GM12878 (cell line): ENCODE measurements around the gene CDH15. TPM values are rescaled to one million over a fixed set of nuclear protein-coding genes. Genes with fewer than 3 reads are reported as not detected.

ENCODE experiments used
- ATAC-seq: fragments of 200-7000 bp; cut with Tn5 transposase; 3 replicates; pipeline ENCODE4 v1.9.1; 2020; ENCODE audit warnings: mild to moderate bottlenecking, moderate library complexity
- BruUV-seq: library from RNA; stranded (reverse); fragments of 400-500 nt; replicated peaks from 2 replicates; lab custom pipeline; 2021; lab: Mats Ljungman, UMichigan
- CTCF ChIA-PET: fragments of 300-600 bp; sonication (Branson Sonifier 250); formaldehyde crosslinking; extraction: SDS; loops from one replicate; lab custom pipeline; 2021; ENCODE audit warnings: inconsistent platforms; lab: Yijun Ruan, JAX
- POLR2A ChIA-PET: fragments of 350-600 bp; formaldehyde crosslinking; extraction: SDS; loops from one replicate; lab custom pipeline; 2021; ENCODE audit warnings: inconsistent platforms; lab: Charles Lee
- RAD21 ChIA-PET: fragments of 300-600 bp; sonication (Branson Sonifier 250); formaldehyde crosslinking; loops from one replicate; lab custom pipeline; 2023; ENCODE audit warnings: antibody characterized with exemption; ENCODE audit not compliant: unreplicated experiment; lab: Charles Lee
- SMC1A ChIA-PET: fragments of 300-600 bp; sonication (Branson Sonifier 250); formaldehyde crosslinking; loops from one replicate; lab custom pipeline; 2023; ENCODE audit not compliant: unreplicated experiment, uncharacterized antibody; lab: Charles Lee
- DNase-seq: peaks from one replicate; pipeline ENCODE4 v3.0.0-alpha.2; 2011; ENCODE audit warnings: low read depth, low spot score
- FAIRE-seq: peaks from 3 replicates; lab custom pipeline; 2011; peaks lifted over from hg19 to GRCh38; lab: Jason Lieb, UNC
- H2AFZ ChIP-seq: 2 replicates; pipeline ENCODE4 v1.6.0; 2011; ENCODE audit warnings: low read depth, low read length, control low read depth; ENCODE audit not compliant: control insufficient read depth
- H3K27ac ChIP-seq: 2 replicates; pipeline ENCODE4 v1.5.1; 2011; ENCODE audit warnings: control low read depth; ENCODE audit not compliant: control insufficient read depth, insufficient read depth
- H3K27me3 ChIP-seq, 2 experiments: replicated peaks in 1 of 2; 2 replicates each; pipeline versions ENCODE4 v1.6.0 to v1.6.1; 2011; ENCODE audit warnings: low read length in 1 of 2; ENCODE audit not compliant: control insufficient read depth in 2 of 2, insufficient read depth in 2 of 2
- H3K36me3 ChIP-seq, 2 experiments: 2 replicates each; pipeline ENCODE4 v1.5.1; 2011; ENCODE audit warnings: low read length in 1 of 2; ENCODE audit not compliant: control insufficient read depth in 2 of 2, insufficient read depth in 2 of 2
- H3K4me1 ChIP-seq: 2 replicates; pipeline ENCODE4 v1.6.1; 2011; ENCODE audit warnings: mild to moderate bottlenecking, low read length, moderate library complexity, mixed read lengths; ENCODE audit not compliant: control insufficient read depth, insufficient read depth
- H3K4me2 ChIP-seq: 2 replicates; pipeline ENCODE4 v1.6.0; 2011; ENCODE audit warnings: control low read depth; ENCODE audit not compliant: control insufficient read depth, insufficient read depth
- H3K4me3 ChIP-seq: fragments of 200-600 bp; sonication (generic); 2 replicates; pipeline ENCODE4 v1.5.1; 2016
- H3K79me2 ChIP-seq: 2 replicates; pipeline ENCODE4 v1.6.0; 2011; ENCODE audit warnings: low read length; ENCODE audit not compliant: control insufficient read depth, insufficient read depth
- H3K9ac ChIP-seq: 2 replicates; pipeline ENCODE4 v1.8.0; 2011; ENCODE audit warnings: low read length, control low read depth, mixed read lengths; ENCODE audit not compliant: control insufficient read depth, insufficient read depth
- H3K9me3 ChIP-seq: replicated peaks from 3 replicates; pipeline ENCODE4 v1.5.1; 2011; ENCODE audit warnings: mild to moderate bottlenecking, low read length; ENCODE audit not compliant: control insufficient read depth, insufficient read depth
- H4K20me1 ChIP-seq: 2 replicates; pipeline ENCODE4 v1.6.0; 2011; ENCODE audit not compliant: control insufficient read depth, insufficient read depth
- BCL3 ChIP-seq: IDR thresholded peaks from 2 replicates; pipeline ENCODE4 v1.6.1; 2011; ENCODE audit warnings: borderline replicate concordance, low read depth, mild to moderate bottlenecking, moderate library complexity, low read length; ENCODE audit not compliant: insufficient read depth, poor library complexity, severe bottlenecking
- CHD1 ChIP-seq: IDR thresholded peaks from 2 replicates; pipeline ENCODE4 v1.6.1; 2012; ENCODE audit warnings: low read depth, low read length, improper control_type of control experiment
- DPF2 ChIP-seq: fragments of 450-650 bp; IDR thresholded peaks from 2 replicates; pipeline ENCODE4 v1.6.1; 2017; ENCODE audit warnings: mild to moderate bottlenecking
- HDAC2 ChIP-seq: fragments of 200-600 bp; sonication (generic); IDR thresholded peaks from 2 replicates; pipeline ENCODE4 v1.6.1; 2017
- KDM1A ChIP-seq: fragments of 200-600 bp; sonication (generic); IDR thresholded peaks from 2 replicates; pipeline ENCODE4 v1.6.1; 2016; ENCODE audit warnings: borderline replicate concordance
- NFIC ChIP-seq: IDR thresholded peaks from 2 replicates; pipeline ENCODE4 v1.6.1; 2012; ENCODE audit warnings: low read depth, mild to moderate bottlenecking, inconsistent platforms, low read length, moderate library complexity
- NFYA ChIP-seq: IDR thresholded peaks from 2 replicates; pipeline ENCODE4 v1.6.1; 2011; ENCODE audit warnings: low read depth, mild to moderate bottlenecking, low read length, improper control_type of control experiment, borderline replicate concordance
- RB1 ChIP-seq: fragments of 450-650 bp; formaldehyde crosslinking; IDR thresholded peaks from 2 replicates; pipeline ENCODE4 v1.6.1; 2017; ENCODE audit warnings: mild to moderate bottlenecking, borderline replicate concordance
- SUPT20H ChIP-seq: IDR thresholded peaks from 2 replicates; pipeline ENCODE4 v1.6.1; 2011; ENCODE audit warnings: low read depth, mild to moderate bottlenecking, low read length, moderate library complexity, borderline replicate concordance; ENCODE audit not compliant: control insufficient read depth
- SUZ12 ChIP-seq: fragments of 200-600 bp; sonication (generic); IDR thresholded peaks from one replicate; pipeline ENCODE4 v1.6.1; 2018; ENCODE audit warnings: antibody characterized with exemption, mild to moderate bottlenecking; ENCODE audit not compliant: unreplicated experiment
- WGBS: methylation state at CpG from one replicate; pipeline ENCODE4 v1.1.6; 2016; ENCODE audit warnings: low lambda C conversion rate; ENCODE audit not compliant: insufficient replicate concordance, insufficient coverage; ENCODE audit errors: missing lambda C conversion rate; 5-methylcytosine and 5-hydroxymethylcytosine counted together
- in situ Hi-C: fragments of 300-500 bp; cut with MboI; formaldehyde crosslinking; loops from 9 replicates; pipeline ENCODE4 v1.14.3; 2018; ENCODE audit warnings: mixed read lengths
- intact Hi-C: fragments of 100-400 bp; cut with micrococcal nuclease; formaldehyde crosslinking; loops from one replicate; pipeline ENCODE4 v1.14.2; 2022; ENCODE audit not compliant: unreplicated experiment
- polyA plus RNA-seq, 11 experiments: library from polyadenylated mRNA; depleted of rRNA in 4 of 11; unstranded in 6 of 11; stranded (reverse) in 5 of 11; fragments of >200 nt; fragmentation: Nextera tagmentation in 4 of 11; fragmentation: Illumina TruSeq in 1 of 11; extraction: Ambion mirVana in 4 of 11; extraction: Trizol in 1 of 11; gene quantifications; 1 replicate in 1 of 11; 2 replicates in 10 of 11; pipeline versions ENCODE4 v1.2.1 to v1.2.3, GENCODE V29; 2011 to 2016; ENCODE audit warnings: inconsistent platforms in 2 of 11, missing spikeins in 2 of 11, low read depth in 1 of 11
- total RNA-seq, 4 experiments: library from RNA; depleted of rRNA in 3 of 4; stranded (reverse); fragments of >200 nt in 3 of 4; fragmentation: Illumina TruSeq in 1 of 4; extraction: Trizol in 1 of 4; gene quantifications; 2 replicates each; pipeline versions ENCODE4 v1.2.1 to v1.2.3, GENCODE V29; 2013 to 2021

CDH15 gene
- total and polyA plus RNA-seq, 10 of the 15 experiments (the other 5 are each of a cell fraction or from before 2014, with no cell fraction given) = 0.02 to 0.06 TPM; not detected in 8

GRCh38 chr16:89135971-89136765, 35.4 kb upstream of the CDH15 start:
- no peak for FAIRE-seq
- no peak overlapping the region for H3K4me2 ChIP-seq
- no peaks in the 10 kb centered on the region for H3K79me2 ChIP-seq
- H3K36me3 ChIP-seq = peaks cover 18 to 20% of the 10 kb centered on the region in 2 experiments
- in situ Hi-C loops (no loop called here), intact Hi-C loops (no loop called here)
- no peaks in the 10 kb centered on the region for H3K4me1 ChIP-seq
- no peak for DNase-seq
- BruUV-seq = no TSS peak
- H3K9ac ChIP-seq = no peak overlapping the region
- ChIA-PET RAD21 (no interaction called here), POLR2A (no interaction called here), SMC1A (no interaction called here), CTCF (no interaction called here)
- H2AFZ ChIP-seq = no peak overlapping the region
- H3K27me3 ChIP-seq = no peaks in the 10 kb centered on the region
- TF ChIP-seq KDM1A (no peak), SUPT20H (no peak), CHD1 (no peak), HDAC2 (no peak), SUZ12 (no peak), DPF2 (no peak)
- ATAC-seq = no peak
- no peaks in the 10 kb centered on the region for H3K9me3 ChIP-seq
- WGBS = 94% methylated on average over 35 of the region's 35 CpGs
- H3K4me3 ChIP-seq = no peak overlapping the region
- H4K20me1 ChIP-seq = no peaks in the 10 kb centered on the region
- H3K27ac ChIP-seq = no peak overlapping the region

GRCh38 chr16:89136931-89137330, 34.6 kb upstream of the CDH15 start:
- no peak for TF ChIP-seq NFYA
- no peak for TF ChIP-seq NFIC
- TF ChIP-seq BCL3 = no peak
- no peak for TF ChIP-seq RB1
- ATAC-seq (no peak), DNase-seq (no peak), FAIRE-seq (no peak)
- Histone ChIP-seq H3K79me2 (no peaks in the 10 kb centered on the region), H3K4me1 (no peaks in the 10 kb centered on the region), H3K4me3 (no peak overlapping the region), H3K27me3 (no peaks in the 10 kb centered on the region), H3K9me3 (no peaks in the 10 kb centered on the region), H4K20me1 (no peaks in the 10 kb centered on the region), H3K36me3 (peaks cover 16 to 20% of the 10 kb centered on the region in 2 experiments), H3K27ac (no peak overlapping the region), H2AFZ (no peak overlapping the region), H3K4me2 (no peak overlapping the region), H3K9ac (no peak overlapping the region)
- intact Hi-C loops (no loop called here), in situ Hi-C loops (no loop called here)
- BruUV-seq = no TSS peak
- ChIA-PET SMC1A (no interaction called here), CTCF (interaction anchor here (0.7 kb wide), 1 partner anchor 373 kb away, joined by 4 read pairs; no protein-coding TSS in a partner anchor), RAD21 (interaction anchor here (0.7 kb wide), 1 partner anchor 43 kb away, joined by 3 read pairs; the partner anchor contains the start of gene ACSF3), POLR2A (no interaction called here)
- WGBS = 95% methylated on average over 17 of the region's 17 CpGs
